Transverse colon (tissue), 4 donors: ENCODE measurements around the gene RCC2. TPM values are rescaled to one million over a fixed set of nuclear protein-coding genes. Genes with fewer than 3 reads are reported as not detected.
"Not testable (repeated sequence)": the region's sequence is repeated elsewhere in the genome, so short reads cannot be mapped to it uniquely, and the experiment has no call there.

Experiments used
- DNase-seq: peaks from one replicate; pipeline ENCODE4 v3.0.0-alpha.2; 2019
- H3K27ac ChIP-seq, 4 donors: fragments of 200-600 bp; sonication (generic); 2 replicates each; pipeline ENCODE4 v1.5.1; 2016 to 2018; ENCODE audit warnings: inconsistent platforms in 4 of 4
- H3K27me3 ChIP-seq: fragments of 200-600 bp; sonication (generic); 2 replicates; pipeline ENCODE4 v1.5.1; 2017; ENCODE audit warnings: inconsistent platforms
- H3K36me3 ChIP-seq, 4 donors: fragments of 200-600 bp; sonication (generic); 2 replicates each; pipeline ENCODE4 v1.5.1; 2017 to 2019; ENCODE audit warnings: inconsistent platforms in 4 of 4
- H3K4me1 ChIP-seq, 4 donors: fragments of 200-600 bp; sonication (generic); 2 replicates each; pipeline ENCODE4 v1.5.1; 2017 to 2020; ENCODE audit warnings: inconsistent platforms in 4 of 4
- H3K4me3 ChIP-seq, 4 donors: fragments of 200-600 bp; sonication (generic); 1 replicate in 1 of 4; 2 replicates in 3 of 4; pipeline versions ENCODE4 v1.5.1 to v1.6.1; 2017 to 2019; ENCODE audit warnings: inconsistent platforms in 4 of 4
- H3K9me3 ChIP-seq, 2 donors: fragments of 200-600 bp; sonication (generic); 2 replicates each; pipeline ENCODE4 v1.5.1; 2017 to 2019; ENCODE audit warnings: inconsistent platforms in 2 of 2
- CTCF ChIP-seq, 5 experiments: fragments of 200-600 bp in 3 of 5; fragments of 450-650 bp in 2 of 5; sonication (generic) in 3 of 5; IDR thresholded peaks; 1 replicate in 2 of 5; 2 replicates in 3 of 5; pipeline ENCODE4 v1.5.1; 2016 to 2017; ENCODE audit warnings: antibody characterized with exemption in 5 of 5, inconsistent platforms in 3 of 5, mild to moderate bottlenecking in 2 of 5, moderate library complexity in 1 of 5
- EP300 ChIP-seq: sonication (generic); formaldehyde crosslinking; IDR thresholded peaks from one replicate; pipeline ENCODE4 v1.6.1; 2017; ENCODE audit warnings: antibody characterized with exemption, low read depth
- POLR2A ChIP-seq: fragments of 450-650 bp; IDR thresholded peaks from one replicate; pipeline ENCODE4 v1.6.1; 2016; ENCODE audit warnings: antibody characterized with exemption, mild to moderate bottlenecking, moderate library complexity
- POLR2AphosphoS5 ChIP-seq, 3 donors: sonication (generic); formaldehyde crosslinking; IDR thresholded peaks; one replicate each; pipeline ENCODE4 v1.6.1; 2016; ENCODE audit warnings: antibody characterized with exemption in 3 of 3
- WGBS, 2 donors: methylation state at CpG; one replicate each; pipeline ENCODE4 v1.1.5; 2018; ENCODE audit warnings: low coverage in 1 of 2; 5-methylcytosine and 5-hydroxymethylcytosine counted together
- in situ Hi-C, 4 donors: fragments of 200-750 bp; cut with MboI; loops; one replicate each; pipeline versions ENCODE4 v1.15.0 to v1.15.1; 2017; ENCODE audit warnings: low sequenced_read_pairs in 3 of 4, low pct_ligation_motif_present in 1 of 4, low pct_unique_long_range_greater_than_20kb in 1 of 4
- intact Hi-C: fragments of 100-400 bp; cut with DNase I; formaldehyde crosslinking; loops from one replicate; pipeline ENCODE4 v1.15.1; 2023; ENCODE audit warnings: low total_unique reads
- total RNA-seq, 4 donors: library from RNA; depleted of rRNA; stranded (reverse); fragments of >200 nt; gene quantifications; one replicate each; pipeline ENCODE4 v1.1.0, GENCODE V29; 2016

The RCC2 gene
- total RNA-seq, 4 donors from 2014 or later = 22.0 to 82.2 (median 25.3) TPM

DNA sequence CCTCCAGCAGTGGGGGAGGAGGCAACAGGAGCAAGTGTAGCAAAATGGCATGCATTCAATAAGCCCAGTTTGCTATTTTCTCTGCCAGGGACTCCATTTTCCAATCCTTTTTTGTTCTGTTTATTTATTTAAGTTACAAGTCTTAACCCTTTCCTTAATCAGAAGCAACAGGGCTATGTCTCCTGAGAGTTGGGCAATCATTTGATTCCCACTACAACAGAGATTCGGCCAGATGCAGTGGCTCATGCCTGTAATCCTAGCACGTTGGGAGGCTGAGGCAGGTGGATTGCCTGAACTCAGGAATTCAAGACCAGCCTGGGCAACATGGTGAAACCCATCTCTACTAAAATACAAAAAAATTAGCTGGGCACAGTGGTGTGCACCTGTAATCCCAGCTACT lies 25.5 kb downstream of the RCC2 start:
- Histone ChIP-seq H3K27me3 (no peaks in the 10 kb centered on the region), H3K4me1 (no peaks in the 10 kb centered on the region), H3K27ac (no peak overlapping the region), H3K36me3 (peaks cover 0 to 66% (median 33%) of the 10 kb centered on the region in 4 donors), H3K4me3 (no peak overlapping the region), H3K9me3 (no peaks in the 10 kb centered on the region)
- DNase-seq = no peak
- no peak for TF ChIP-seq CTCF (IDR thresholded peaks at IDR 0.05)
- TF ChIP-seq EP300 = no peak
- intact Hi-C loops = no loop called here
- in situ Hi-C loops = no loop called here
- 85% methylated on average over 2 of the region's 2 CpGs; no CpG with 5 or more reads in 1 of the 2 donors for WGBS, 2 donors

GRCh38 chr1:17412093-17412870 lies 27.2 kb downstream of the RCC2 start:
- in situ Hi-C loops (no loop called here), intact Hi-C loops (no loop called here)
- Histone ChIP-seq H3K27ac (no peak overlapping the region), H3K36me3 (peaks cover 0 to 68% (median 31%) of the 10 kb centered on the region in 4 donors), H3K4me1 (no peaks in the 10 kb centered on the region), H3K9me3 (no peaks in the 10 kb centered on the region), H3K27me3 (no peaks in the 10 kb centered on the region), H3K4me3 (no peak overlapping the region)
- no peak for TF ChIP-seq POLR2AphosphoS5 (IDR thresholded peaks at IDR 0.05)
- TF ChIP-seq CTCF (IDR thresholded peaks at IDR 0.05) = no peak
- no peak for DNase-seq
- 87 to 89% methylated on average over 4 to 16 of the region's 16 CpGs for WGBS, 2 donors

- intact Hi-C loops (no loop called here), in situ Hi-C loops (no loop called here)
- DNase-seq = no peak
- no peaks in the 10 kb centered on the region for H3K4me1 ChIP-seq
- no peak for TF ChIP-seq EP300
- no peak for TF ChIP-seq POLR2AphosphoS5 (IDR thresholded peaks at IDR 0.05)
- TF ChIP-seq POLR2A = no peak
- TF ChIP-seq CTCF (IDR thresholded peaks at IDR 0.05) = no peak
- no peak overlapping the region for H3K4me3 ChIP-seq
- no peaks in the 10 kb centered on the region for H3K27me3 ChIP-seq
- no peaks in the 10 kb centered on the region for H3K9me3 ChIP-seq
- no peak overlapping the region for H3K27ac ChIP-seq
- peaks cover 0 to 49% (median 21%) of the 10 kb centered on the region in 4 donors for H3K36me3 ChIP-seq
- WGBS, 2 donors = 96% methylated on average over 10 of the region's 10 CpGs; no CpG with 5 or more reads in 1 of the 2 donors
Observed at GRCh38 chr1:17409391-17409811, 30.1 kb downstream of the RCC2 start.

DNA sequence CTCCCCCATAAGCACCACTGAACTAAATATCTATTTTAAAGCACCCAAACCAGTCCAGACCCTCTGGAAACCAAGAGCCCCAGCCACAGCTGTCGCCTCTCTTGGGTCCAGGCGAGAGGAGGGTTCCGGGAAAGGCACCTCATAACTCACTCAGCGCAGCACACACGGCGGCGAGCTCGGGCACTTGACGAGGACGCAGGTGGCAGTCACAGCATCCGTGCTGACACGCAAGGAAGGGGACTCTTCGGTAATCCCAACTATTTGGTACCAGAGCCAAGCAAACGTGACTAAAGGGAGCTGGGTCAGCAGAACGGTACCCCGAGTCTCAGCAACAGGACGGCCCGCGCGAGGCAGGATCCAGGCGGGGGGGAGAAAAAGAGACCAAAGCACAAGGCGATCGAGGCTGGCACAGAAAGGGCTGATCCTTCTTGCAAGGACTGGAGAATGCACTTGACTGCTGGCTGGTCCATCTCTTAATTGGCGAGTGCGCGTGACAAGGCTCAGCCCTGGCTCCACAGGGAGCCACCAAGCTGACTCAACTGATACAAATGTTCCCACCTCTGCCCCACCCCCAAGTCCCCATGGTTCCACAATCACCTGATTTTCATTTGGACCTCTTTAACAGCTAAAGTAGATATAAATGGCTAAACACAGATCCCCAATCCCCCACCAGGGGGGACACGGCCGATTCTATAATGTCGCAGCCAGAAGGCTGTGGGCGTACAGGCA lies 31.5 kb downstream of the RCC2 start:
- in situ Hi-C loops, H3K4me1 ChIP-seq, H3K27me3 ChIP-seq, H3K4me3 ChIP-seq, intact Hi-C loops, H3K9me3 ChIP-seq, H3K27ac ChIP-seq, DNase-seq: not testable (repeated sequence)
- H3K36me3 ChIP-seq = peaks cover 0 to 36% (median 18%) of the 10 kb centered on the region in 4 donors
- WGBS, 2 donors = 93 to 94% methylated on average over 5 to 30 of the region's 30 CpGs

GRCh38 chr1:17406760-17407475 lies 32.6 kb downstream of the RCC2 start:
- H3K4me3 ChIP-seq, H3K27me3 ChIP-seq, H3K9me3 ChIP-seq, in situ Hi-C loops, DNase-seq, intact Hi-C loops, H3K4me1 ChIP-seq, H3K27ac ChIP-seq: not testable (repeated sequence)
- H3K36me3 ChIP-seq = peaks cover 0 to 26% (median 13%) of the 10 kb centered on the region in 4 donors
- WGBS, 2 donors = 67 to 85% methylated on average over 6 to 16 of the region's 16 CpGs
